GM19438 (cell line): ENCODE results near the gene OR2G3.

Source experiments
- ATAC-seq: cut with Tn5 transposase; IDR thresholded peaks from one replicate; pipeline ENCODE4 v1.9.1; 2021; ENCODE audit warnings: low read depth; ENCODE audit not compliant: unreplicated experiment

Gene OR2G3

DNA sequence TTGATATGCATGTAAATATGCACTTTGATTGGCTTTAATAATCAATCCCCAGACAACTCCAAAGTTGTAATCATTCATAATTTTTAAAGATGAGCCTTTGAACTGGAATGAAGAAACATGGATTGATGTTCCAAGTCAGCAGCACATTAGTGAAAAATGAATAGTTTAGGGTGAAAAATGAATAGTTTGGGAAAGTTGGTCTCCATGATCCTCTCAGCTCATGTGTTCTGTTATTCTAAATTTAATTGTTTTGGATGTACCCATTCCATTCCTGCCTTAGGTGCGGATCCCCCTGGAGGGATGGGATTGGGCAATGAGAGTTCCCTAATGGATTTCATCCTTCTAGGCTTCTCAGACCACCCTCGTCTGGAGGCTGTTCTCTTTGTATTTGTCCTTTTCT is at the start of gene OR2G3:
Gene OR2G3 (plus strand): TSS at position 301 of the 400 bp plus-strand sequence. CDS start 0 bp downstream, at position 301.
- ATAC-seq: no peak

DNA sequence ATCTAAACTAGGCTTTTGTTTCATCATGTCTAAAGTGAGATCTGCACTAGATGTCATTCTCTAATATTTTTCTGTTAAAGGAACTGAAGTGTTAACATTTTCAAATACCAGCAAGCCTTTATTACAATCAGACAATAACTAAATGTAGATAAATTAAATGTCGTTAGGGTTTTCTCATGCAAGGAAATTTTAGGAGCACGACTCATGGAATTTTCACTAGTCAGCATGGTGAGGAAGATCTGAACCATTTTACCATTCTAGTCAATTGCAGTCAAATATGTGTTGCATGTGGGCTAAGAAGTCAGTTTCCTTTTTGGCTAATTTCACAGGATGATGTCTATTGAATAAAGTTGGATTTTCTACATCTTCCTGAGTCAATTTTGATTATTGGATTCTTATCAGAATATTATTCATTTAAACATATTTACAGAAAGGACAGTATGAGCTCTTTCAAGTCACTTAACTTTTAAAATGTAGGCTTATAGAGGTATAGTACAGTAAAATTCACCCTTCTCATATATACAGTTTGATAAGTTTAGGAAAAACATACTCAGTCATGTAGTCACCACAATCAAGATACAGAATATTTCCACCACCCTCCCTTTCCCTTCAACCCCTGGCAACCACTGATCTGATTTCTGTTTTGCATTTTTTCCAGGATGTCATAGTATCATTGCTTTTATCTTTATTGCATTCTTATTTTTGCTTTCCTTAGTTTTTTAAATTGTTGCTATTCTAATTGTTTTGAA is 47.3 kb upstream of the OR2G3 start:
- ATAC-seq: no peak

GRCh38 chr1:247561711-247562110 is 43.7 kb upstream of the OR2G3 start:
- ATAC-seq: no peak

DNA sequence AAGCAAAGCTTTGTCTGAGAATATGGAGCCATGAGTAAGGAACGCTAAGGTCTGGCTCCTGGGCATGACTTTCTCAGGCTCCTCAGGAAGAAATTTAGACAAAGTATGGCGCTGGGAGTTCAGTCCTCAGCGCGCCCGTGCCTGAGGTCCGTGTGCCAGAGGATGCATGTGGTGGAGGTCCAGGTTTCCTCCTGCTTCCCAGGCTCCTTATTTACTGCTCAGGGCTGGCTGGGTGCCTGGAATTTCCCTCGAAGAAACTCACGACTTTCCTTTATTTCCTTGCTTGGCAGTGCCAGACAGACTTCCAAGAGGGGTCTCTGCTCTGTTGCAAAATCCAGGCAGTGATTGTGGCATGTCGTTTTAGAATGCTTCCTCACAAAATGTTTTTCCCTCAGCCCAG is 43.2 kb upstream of the OR2G3 start:
- no peak for ATAC-seq

- ATAC-seq: no peak
Measured at GRCh38 chr1:247574236-247574635, 31.1 kb upstream of the OR2G3 start.

- no peak for ATAC-seq
Measured at GRCh38 chr1:247574664-247575063, 30.7 kb upstream of the OR2G3 start.

GRCh38 chr1:247576514-247576913 is 28.9 kb upstream of the OR2G3 start:
- no peak for ATAC-seq

- no peak for ATAC-seq
Measured at GRCh38 chr1:247578946-247579460, 26.4 kb upstream of the OR2G3 start.

GRCh38 chr1:247588060-247588459 is 17.3 kb upstream of the OR2G3 start, which contains the start of gene OR2G2:
OR2G2 (plus strand) TSS chr1:247588360; CDS start chr1:247588360, 0 bp downstream.
- no peak for ATAC-seq

GRCh38 chr1:247613405-247613804 is 8.0 kb downstream of the OR2G3 start:
- no peak for ATAC-seq

DNA sequence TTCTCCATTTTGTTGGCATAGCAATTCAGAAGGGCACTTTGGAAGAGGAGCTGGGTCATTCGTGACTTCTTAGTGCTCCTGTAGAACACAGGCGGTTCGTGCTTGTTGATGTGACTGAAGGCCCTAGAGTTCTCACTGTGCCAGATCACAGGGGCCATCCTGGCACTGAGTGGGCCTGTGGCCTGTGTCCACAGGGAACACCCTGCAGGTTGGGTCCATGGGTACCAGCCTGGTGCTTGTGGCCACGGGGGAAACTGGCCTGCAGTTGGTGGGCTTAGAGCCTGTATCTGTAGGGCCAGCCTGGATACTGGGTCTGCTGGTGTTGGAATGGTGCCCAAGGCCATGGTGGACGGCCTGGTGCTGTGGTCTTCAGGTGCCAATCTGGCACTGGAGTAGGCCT is 9.2 kb downstream of the OR2G3 start:
- ATAC-seq: no peak

- ATAC-seq: no peak
Measured at GRCh38 chr1:247627951-247628350, 22.6 kb downstream of the OR2G3 start.

DNA sequence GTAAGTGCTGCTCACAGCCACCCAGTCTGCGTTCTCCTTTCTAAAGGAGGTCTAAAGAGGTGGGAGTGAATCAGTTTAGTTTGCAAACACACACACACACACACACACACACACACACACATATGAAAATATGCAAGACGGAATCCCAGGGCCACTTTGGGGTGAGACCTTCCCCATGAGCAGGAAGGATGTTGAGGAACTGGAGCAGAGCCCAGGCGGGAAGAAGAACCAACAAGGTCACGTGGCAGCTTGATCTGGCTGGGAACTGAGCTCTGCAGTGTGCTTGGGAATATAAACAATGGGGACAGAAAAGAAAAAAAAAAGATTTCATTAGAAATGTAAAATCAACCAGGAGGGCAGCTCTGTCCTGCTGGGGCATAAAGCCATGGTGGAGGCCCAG is 32.6 kb downstream of the OR2G3 start:
- no peak for ATAC-seq

- ATAC-seq: no peak
Measured at GRCh38 chr1:247638781-247639180, 33.4 kb downstream of the OR2G3 start.

DNA sequence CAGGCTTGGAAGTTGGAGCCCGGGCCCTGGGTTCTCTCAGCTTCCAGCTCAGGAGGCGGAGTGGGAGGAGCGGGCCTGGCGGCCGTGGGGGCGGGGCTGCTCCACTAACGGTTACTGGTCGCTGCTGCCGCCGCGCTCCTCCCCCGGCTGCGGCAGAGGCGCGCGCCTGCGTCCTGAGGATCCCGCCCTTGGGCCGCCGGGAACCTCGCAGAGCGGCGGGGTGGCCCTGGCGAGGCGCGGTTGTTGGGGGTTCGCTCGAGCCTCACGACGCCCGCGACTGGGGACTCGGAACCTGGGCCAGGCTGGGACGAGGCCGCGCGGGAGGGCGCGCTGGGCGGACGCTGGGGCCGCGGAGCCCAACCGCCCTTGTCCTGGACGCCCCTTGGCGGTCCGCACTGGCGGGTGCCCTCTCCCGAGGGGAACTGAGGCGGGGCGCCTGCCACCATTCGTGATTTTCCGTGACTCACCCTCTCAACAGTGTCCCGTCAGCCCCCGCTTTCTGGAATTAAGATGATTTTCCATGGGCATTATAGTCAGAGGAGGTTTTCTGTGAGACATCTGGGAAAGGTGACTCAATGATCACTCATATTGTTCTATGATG is 34.1 kb downstream of the OR2G3 start:
- no peak for ATAC-seq

- no peak for ATAC-seq
Measured at GRCh38 chr1:247642742-247643141, 37.4 kb downstream of the OR2G3 start.

GRCh38 chr1:247646867-247647266 is 41.5 kb downstream of the OR2G3 start:
- no peak for ATAC-seq

GRCh38 chr1:247647864-247648263 is 42.5 kb downstream of the OR2G3 start:
- no peak for ATAC-seq

- no peak for ATAC-seq
Measured at GRCh38 chr1:247653040-247653439, 47.7 kb downstream of the OR2G3 start.
